GM19240 (cell line): ENCODE results near the gene TMCC2.

Source experiments
- DNase-seq: peaks from one replicate; pipeline ENCODE4 v3.0.0; 2011; ENCODE audit warnings: low spot score; ENCODE audit not compliant: insufficient read length

Gene TMCC2

DNA sequence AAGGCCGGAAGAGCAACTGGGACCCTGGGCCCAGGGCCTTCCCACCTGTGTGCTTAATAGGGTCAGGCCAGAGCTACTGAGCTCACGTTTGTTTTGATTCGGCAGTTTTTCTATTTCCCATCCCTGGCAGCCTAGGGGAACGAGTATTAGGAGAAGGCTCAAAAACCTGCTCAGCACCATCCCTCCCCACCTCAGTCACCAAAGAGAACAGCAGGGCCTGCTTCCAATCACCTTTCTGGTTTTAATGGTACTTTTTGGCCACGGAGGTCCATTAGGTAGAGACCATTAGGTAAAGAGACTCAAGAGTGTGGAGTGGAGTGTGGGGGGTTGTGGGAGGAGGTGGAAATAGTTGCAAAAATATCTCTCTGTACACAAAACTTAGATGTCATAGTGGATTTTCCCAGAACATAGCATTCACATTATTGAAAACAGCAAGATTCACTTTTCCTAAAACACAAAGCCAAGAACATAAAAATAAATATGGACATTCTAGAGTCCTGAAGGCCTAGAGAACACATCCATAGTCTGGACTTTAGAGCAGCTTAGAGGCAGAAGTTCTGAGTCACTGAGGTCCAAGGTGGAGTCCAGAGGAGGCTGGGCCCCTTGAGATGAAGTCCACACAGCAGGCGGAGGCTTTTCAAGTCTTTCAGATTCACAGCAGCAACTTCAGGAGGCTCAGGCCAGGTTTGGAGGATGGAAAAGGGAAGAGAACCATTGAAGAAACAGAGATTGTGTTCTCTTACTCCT, 74.3 kb downstream of the TMCC2 start:
- no peak for DNase-seq

GRCh38 chr1:205303247-205303888, 75.6 kb downstream of the TMCC2 start:
- no peak for DNase-seq

- no peak for DNase-seq
Measured at GRCh38 chr1:205304046-205304694, 76.4 kb downstream of the TMCC2 start.

GRCh38 chr1:205304695-205305070, 76.9 kb downstream of the TMCC2 start:
- no peak for DNase-seq

DNA sequence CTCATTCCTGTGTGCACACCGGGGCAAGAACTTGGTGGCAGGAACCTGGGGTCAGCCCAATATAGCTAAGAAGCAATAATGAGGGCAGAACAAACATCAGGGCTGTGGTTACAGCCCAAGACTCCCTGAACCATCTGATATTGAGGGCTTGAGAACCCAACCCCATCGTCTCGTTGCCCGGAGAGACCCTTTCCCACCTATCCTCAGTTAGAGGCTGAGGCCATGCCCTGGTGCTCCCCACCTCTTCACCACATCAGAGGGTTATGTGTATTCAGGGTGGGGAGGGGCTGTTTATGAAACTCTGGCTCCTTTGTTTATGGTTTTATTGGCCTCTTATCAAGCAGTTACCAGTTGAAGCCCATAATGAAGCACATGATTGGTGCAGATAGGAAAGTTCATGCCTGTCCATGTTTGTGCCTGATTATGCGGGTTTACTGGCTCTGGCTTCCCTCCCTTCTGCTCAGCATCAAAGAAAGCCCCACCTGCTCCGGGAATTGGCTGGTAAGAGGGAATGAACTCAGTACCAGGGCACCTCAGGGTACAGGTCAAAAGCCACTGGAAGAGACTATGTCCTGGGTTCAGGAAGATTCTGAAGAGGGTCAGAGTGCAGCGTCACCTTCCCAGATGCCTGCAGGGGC, 79.3 kb downstream of the TMCC2 start:
- DNase-seq: no peak

- DNase-seq: no peak
Measured at GRCh38 chr1:205309741-205310140, 82.0 kb downstream of the TMCC2 start.

DNA sequence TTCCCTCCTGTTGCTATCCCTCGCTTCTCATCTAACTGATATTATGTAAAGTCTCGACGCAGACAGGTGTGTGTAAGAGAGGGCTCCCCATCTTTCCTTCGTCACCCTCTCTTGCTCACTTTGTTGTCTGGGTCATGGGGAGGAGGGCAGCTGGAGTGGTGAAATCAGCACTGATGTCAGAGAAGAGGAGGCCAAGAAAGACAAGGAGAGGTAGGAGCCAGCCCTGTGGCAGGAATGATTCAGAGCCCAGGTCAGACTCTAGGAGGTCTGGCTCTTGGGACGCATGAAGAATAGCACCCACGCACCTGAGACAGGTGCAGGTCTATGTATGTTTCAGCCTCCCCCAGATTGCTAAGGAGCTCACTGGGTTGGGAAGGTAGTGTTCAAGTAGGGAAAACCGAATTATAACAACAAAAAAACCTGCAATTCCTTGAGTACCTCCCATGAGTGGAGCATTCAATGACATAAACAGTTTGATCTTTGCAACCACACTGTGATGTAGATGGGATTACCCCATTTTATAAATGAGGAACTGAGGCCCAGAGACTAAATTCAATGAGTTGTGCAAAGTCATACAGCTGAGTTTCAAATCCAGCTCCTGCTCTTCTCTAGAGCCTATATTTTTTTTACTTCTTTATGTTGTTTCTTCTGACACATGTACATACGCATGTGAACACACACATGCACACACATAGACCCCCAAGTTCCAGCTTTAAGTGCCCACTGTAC, 83.4 kb downstream of the TMCC2 start:
- DNase-seq: no peak

GRCh38 chr1:205312866-205313562, 85.3 kb downstream of the TMCC2 start:
- no peak for DNase-seq

DNA sequence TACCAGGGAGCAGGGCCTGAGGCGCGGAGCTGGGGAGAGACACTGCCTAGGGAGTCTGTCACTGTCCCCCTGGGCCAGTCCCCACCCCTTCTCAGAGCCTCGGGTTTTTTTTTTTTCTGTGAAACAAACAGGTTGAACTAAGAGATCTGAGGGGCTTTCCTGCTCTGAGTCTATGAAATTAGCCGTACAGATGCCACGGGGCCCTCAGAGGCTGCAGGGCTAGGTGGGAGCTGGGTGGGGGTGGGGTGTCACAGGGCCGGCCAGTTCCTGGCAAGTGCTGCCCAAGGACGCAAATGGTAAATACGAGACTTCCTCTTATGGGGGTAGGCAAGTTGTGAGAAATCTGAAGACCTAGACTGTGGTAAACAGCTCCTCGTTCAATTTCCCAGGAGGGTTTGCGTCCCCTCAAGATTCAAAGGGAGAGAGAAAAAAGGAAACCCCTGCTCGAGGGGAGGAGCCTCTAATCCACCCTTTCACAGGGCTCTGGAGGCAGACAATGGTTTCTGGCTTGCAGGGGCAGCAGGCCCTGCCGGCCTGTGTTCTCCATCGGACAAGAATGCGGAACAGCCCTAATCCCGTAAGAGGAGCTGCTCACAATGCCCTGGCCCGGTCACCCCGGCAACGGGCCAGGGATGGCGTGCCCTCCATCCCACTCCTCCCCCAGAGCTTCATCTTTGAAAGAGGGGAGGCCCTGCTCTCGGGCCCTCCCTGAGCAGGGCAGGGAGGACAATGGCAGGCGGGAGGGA, 86.0 kb downstream of the TMCC2 start:
- DNase-seq: peak; percentile 38

- DNase-seq: no peak
Measured at GRCh38 chr1:205315008-205315618, 87.4 kb downstream of the TMCC2 start.

DNA sequence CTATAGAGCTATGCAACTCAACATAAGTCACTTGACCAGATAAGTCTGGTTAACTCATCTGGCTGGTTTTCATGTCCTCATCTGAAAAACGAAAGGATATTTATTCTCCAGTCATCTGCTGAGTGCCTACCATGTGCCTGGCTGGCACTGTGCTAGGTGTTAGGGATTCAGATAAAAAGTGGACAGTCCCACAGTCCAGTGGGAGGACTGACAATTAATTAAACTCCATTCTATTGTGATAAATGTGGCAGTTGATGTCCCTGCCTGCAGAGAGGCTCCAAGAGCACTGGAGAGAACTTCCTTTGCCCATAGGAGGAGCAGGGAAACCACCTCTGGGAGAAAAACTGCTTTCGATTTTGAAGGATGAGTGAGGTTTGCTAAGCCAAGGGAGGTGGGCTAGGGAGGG, 88.4 kb downstream of the TMCC2 start:
- DNase-seq: no peak

- DNase-seq: no peak
Measured at GRCh38 chr1:205317311-205317917, 89.7 kb downstream of the TMCC2 start.

DNA sequence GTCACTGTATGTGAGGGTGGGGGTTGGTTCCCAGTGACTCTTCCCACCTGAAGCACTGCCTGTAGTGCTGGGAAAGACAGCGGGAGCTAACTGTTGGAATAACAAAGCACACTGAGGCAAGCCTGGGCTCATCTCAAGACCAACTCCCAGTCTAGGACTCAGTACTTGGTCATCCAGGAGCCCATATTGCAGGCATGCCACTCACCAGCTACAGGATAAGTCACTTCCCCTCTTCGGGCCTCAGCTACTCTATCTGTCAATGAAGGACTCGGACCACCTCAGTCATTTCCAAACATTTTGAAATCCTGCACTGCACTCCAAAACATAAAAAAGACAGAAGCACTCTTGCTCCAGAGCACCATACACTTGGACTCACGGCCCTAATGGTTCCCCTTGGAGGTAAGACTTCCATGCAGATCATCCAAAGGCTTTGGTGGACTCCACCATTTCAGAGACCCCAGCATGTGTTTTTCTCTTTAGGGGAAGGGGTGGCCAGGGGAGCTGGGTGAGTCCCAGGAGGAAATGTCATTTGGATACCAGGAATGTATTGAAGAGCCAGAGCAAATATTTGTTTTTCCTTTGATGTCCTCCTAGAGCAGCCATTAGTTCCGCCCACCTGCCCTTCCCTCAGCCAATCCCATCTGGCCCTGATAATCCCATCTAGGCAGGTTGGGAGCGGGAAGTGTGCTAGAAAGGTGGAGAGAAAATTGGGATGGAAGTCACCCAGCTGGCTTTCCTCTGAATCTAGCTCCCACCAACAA, 90.7 kb downstream of the TMCC2 start:
- no peak for DNase-seq

DNA sequence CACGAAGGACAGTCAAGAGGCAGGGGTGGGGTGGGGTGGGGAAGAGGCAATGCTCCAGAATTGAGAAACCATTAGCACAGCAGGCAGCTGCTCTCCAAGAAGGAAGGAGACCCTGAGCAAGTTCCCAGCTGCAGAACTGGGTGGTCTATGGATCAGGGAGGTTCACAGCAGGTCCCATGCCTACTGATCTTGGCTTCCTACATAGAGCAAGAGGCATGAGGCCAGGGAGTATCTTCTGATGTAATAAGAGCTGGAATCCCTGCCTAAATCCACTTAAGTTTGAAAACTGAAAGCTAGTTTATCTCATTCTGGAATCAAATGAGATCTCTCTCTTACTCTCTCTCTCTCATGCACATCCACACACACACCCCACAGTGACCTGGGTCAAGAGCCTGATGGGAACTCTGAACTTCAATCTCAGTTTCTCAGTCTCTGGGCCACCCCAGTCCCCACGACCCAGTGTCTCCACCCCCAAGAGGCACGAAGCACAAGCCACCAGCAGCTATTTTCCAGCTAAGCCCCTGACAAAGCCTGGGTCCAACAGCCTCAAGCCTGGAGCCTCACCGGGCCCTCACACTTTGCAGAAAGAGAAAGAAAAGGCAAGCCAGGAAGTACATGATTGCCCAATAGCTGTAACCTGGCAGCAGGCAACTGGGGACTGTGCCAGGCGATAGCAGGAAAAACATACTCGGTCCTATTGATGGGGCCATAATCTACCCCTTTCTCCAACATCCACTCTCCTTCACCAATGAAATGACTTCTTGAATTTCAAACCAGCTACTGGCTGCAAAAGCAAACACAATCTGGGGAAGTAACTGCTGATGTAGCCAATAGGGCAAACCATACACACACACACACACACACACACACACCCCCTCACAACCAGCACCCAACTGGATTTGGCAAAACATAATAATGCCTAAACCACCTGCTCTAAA, 91.6 kb downstream of the TMCC2 start:
- no peak for DNase-seq

- no peak for DNase-seq
Measured at GRCh38 chr1:205321162-205321958, 93.6 kb downstream of the TMCC2 start, which contains the start of gene NUAK2. TSS of gene NUAK2 (minus strand) at chr1:205321745. CDS start at chr1:205321628, 117 bp downstream.

DNA sequence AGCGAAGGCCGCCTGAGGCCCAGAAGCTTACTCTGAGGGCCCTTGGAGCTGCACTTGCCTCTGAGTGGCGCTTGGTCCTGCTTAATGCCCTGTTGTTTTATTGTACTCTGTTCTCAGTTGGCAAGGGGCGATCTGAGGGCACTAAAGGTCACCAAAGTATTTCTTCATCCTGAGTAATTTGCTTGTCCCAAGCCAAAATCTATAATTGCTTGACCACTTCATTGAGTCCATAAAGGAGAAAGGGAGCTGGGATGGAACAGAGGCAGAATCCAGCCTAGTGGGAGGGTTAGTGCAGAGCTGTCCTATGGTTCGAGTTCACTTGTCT, 94.2 kb downstream of the TMCC2 start:
- no peak for DNase-seq
